NCI-H2196 treated with DMSO at 0.1 percent for 48 hours (cell line): Measurements from ENCODE around the gene SH3BP5.

Source experiments
- DNase-seq: peaks from one replicate; lab custom pipeline; 2025; ENCODE audit not compliant: unreplicated experiment; lab: John Stamatoyannopoulos, UW

Gene SH3BP5

DNA sequence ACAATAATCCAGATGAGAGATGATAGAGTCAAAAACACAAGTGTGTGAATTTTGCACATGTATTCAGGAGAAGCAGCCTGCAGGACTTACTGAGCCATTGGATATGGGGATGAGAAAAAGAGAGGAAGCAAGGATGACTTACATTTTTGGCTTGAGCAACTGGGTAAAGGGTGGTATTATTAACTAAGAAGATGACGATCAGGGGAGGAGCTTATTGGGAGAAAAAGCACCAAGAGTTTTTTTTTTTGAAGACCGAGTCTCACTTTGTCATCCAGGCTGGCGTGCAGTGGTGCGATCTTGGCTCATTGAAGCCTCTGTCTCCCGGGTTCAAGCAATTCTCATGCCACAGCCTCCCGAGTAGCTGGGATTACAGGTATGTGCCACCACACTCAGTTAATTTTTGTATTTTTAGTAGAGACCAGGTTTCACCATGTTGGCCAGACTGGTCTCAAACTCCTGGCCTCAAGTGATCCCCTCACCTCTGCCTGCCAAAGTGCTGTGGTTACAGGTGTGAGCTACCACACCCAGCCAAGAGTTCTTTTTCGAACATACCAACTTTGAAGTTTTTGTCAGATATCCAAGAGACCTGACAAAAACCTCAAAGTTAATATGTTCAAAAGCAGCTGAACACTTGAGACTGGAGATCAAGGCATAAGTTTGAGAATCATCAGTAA lies 14.8 kb upstream of the SH3BP5 start:
- no peak for DNase-seq

DNA sequence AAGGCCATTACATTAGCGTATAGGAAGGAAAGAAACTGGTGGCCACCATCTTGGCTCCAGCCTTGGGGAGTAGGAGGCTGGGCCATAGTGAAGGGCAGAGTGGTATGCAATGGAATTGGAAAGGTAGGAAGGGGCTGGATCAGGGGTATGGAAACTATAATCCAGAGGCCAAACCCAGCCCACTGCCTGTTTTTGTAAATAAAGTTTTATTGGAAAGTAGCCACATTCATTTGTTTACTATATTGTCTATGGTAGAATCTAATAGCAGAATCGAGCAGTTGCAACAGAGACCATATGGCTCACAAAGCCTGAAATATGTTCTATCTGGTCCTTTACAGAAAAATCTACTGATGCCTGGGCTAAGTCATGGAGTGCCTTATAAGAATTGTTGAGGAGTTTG lies 14.1 kb upstream of the SH3BP5 start:
- no peak for DNase-seq

DNA sequence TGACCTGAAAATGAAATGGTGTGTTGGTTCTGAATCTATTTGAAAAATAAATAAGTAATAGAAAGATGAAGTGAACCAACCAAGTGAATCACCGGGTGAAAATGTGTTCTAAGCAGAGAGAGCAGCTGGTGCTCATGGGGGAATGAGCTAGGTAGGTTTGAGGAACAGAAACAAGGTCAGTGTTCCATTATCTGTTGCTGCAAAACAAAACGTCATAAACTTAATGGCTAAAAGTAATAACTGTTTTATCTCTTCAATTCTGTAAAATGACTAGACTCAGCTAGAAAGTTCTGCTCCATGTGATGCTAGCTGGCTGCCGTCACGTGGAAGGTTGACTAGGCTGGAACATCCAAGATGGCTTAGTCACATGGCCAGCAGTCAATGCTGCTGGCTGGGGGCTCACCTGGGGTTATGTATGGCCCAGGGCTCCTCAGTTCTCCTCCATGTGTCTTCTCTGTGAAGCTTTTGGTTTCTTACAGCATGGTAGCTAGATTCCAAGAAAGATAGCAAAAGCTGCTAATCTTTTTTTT lies 13.3 kb upstream of the SH3BP5 start:
- DNase-seq: no peak

DNA sequence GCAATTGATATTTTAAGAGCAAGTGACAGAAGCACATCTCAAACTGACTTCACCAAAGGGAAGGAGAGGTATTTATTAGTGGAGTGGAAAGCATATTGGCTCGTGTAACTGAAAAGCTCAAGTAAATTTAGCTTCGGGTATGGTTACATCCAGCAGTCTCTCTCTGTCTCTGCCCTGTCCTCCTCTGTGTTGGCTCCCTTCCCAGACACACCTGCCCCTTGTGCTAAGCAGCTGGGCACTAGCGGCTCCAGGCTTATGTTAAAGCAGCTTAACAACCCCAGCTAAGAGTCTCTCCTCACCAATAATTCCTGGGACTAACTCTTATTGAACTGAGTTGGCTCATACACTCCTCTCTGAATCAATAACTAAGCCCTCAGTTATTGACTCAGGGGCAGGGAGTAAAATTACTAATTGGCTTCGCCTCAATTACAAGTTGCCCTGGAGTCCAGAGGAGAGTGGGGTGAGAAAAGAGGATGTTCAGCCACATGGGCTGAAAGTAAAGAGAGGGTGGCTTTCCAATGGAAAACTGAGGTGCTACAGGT lies 12.8 kb upstream of the SH3BP5 start:
- DNase-seq: peak; percentile 44

DNA sequence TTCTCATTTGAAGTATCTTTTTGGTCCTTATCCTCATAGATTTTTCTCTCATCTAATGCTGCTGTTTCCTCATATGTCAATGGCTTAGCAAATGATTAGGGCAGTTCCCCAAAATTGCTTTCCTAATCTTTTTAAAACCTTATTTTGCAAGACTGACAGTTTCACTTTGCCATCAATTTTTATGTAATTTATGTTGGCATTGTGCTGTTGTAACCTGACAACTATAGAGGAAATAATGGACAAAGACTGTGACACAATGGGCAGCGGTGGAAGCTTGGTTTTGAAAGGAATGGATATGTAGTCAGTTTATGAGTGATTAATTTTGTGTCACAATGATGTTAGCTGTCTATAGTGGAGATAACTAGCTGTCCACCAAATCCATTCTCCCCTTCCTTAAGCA lies 10.6 kb upstream of the SH3BP5 start:
- DNase-seq: no peak

DNA sequence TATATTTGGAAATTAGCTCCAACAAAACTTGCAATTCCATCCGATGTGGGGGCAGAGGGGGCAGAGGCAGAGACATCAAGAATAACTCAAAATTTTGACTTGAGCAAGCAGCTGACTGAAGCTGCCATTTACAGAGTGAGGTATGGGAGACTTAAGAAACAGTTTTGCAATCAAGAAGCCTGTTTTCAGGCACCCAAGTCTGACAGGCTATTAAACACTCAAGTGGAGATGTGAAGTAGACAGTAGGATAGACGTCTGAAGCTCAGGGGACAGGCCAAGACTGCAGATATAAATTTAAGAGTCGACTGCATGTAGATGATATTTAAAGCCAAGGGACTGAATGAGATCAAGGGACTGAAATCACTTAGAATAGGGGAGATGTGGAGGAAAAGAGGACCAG lies 9.9 kb upstream of the SH3BP5 start:
- DNase-seq: no peak

DNA sequence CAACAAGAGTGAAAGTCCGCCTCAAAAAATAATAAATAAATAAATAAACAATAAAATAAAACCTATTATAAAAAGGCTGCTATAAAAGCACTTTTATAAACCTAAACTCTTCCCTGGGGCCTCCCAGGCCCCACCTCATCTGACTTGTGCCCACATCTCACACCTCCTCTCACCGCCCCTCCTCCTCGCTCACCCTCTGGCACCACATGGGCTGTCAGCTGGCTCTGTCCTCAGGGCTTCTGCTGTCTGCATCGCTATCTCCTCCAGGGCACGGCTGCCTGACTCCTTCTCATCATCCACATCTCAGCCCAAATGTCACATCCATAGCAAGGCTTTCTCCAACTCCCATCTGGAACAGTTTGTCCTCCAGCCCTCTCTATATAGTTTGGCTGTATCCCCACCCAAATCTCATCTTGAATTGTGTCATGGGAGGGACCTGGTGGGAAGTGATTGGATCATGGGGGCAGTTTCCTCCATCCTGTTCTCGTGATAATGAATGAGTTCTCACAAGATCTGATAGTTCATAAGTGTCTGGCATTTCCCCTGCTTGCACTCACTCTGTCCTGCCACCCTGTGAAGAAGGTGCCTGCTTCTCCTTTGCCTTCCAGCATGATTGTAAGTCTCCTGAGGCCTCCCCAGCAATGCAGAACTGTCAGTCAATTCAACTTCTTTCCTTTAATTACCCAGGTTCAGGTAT lies 8.8 kb upstream of the SH3BP5 start:
- DNase-seq: no peak

DNA sequence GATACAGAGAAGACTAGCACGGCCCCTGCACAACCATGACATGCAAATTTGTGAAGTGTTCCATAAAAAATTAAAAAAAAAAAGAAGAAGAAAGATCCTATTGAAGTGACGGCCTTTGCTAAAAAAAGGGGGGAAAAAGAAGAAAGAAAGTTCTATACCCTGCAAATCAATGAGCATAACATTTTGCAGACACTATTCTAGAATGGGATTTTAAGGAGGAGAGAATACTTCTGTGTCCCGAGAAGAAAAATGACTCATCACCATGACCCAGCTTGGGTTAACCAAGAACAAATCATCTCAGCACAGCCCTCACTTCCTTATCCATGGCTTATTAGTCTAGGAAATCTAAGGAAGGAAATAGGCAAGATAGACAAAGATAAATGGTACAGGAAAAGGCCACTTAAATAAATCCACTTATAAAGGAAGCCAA lies 7.4 kb upstream of the SH3BP5 start:
- no peak for DNase-seq

DNA sequence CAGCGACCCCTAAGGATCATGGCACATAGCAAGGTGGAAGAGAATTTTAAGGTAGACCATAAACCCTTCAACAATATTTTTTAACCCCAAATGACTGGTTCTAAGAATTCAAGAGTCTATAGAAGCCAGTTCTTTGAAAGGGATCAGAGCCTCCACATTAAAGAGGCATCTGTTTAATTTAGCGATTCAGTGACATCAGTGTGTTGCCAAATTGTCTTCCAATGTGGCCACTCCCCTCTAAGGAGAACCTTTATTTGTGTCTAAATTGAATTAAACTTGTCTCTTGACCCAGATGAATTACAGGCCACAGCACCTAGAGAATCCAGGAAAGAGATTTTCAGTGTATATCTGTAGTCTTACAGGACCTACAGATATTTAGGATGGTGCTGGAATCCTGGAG lies 6.6 kb upstream of the SH3BP5 start:
- no peak for DNase-seq

DNA sequence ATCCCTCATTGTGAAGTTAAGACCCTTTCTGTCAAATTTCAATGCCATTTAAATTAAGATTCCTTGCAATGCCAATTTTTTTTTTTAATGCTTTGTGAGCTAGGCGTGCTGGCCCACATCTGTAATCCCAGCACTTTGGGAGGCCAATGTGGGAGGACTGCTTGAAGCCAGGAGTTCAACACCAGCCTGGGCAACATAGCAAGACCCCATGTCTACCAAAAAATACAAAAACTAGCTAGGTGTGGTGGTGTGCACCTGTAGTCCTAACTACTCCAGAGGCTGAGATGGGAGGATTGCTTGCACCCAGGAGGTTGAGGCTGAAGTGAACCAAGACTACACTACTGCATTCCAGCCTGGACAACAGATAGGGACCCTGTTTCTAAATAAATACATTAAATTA lies 5.6 kb upstream of the SH3BP5 start:
- DNase-seq: no peak

DNA sequence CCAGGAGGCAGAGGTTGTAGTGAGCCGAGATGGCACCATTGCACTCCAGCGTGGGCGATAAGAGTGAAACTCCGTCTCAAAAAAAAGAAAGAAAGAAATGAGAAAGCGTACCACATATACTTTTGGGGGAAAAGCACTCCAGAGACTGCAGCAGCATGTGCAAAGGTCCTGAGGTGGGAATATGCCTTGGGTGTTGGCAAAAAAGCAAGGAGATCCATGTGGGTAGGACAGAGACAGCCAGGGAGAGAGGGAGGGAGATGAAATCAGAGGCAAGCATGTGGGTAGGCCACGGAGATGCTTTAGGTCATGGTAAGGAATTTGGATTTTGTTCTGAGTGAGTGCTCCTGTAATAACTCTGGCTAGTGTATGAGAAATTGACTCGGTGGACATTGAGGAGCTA lies 3.7 kb upstream of the SH3BP5 start:
- no peak for DNase-seq

DNA sequence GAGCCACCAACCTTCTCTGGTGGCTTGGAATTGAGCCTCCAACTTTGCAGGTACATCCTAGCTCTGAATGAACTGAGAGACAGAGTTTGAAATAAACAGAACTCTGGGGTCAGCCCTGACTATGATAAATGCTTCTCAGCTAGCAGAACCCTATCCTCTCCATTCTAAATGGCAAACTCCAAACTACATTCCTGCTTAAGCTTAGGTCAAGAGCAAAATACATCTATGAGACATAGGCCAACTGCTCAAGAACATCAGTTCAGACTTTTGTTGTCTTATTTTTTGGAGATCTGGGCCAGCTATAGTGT lies 1.5 kb upstream of the SH3BP5 start:
- DNase-seq: no peak

DNA sequence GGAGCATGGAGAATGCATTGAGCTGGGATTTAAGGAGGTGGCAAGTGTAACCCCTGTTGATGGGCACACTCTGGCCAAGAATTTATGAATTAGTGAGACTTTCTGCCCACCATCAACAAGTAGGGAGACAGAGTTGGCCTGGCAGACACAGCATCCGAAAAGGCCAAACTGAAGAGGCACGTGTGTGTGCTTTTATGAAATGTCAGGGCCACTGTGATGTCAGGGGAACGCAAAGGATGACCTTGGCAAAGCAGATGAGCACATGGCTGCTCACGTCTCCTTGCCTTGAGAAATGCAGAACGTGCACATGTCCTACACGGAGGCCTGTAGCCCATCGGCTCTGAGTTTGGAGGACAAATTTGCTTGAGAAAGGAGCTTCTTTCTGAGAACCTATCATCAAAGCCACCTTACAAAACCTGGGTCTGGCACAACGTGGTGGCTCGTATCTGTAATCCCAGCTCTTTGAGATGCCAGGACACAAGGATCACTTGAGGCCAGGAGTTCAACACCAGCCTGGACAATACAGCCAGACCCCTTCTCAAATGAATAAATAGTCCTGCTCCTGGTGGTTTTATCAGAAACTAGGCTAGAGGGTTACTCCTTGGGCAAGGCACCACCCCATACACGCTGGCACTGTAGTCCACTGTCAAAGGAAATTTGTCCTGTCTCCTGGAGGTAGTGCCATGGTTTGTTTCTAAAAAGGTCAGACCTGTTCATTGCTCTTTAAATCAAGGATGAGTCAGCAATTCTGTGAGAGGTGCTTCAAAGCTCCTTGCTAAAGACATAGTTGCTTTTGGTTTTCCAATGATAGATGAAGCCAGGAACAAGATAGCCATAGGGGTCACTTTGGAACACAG lies 941 bp upstream of the SH3BP5 start:
- DNase-seq: no peak

DNA sequence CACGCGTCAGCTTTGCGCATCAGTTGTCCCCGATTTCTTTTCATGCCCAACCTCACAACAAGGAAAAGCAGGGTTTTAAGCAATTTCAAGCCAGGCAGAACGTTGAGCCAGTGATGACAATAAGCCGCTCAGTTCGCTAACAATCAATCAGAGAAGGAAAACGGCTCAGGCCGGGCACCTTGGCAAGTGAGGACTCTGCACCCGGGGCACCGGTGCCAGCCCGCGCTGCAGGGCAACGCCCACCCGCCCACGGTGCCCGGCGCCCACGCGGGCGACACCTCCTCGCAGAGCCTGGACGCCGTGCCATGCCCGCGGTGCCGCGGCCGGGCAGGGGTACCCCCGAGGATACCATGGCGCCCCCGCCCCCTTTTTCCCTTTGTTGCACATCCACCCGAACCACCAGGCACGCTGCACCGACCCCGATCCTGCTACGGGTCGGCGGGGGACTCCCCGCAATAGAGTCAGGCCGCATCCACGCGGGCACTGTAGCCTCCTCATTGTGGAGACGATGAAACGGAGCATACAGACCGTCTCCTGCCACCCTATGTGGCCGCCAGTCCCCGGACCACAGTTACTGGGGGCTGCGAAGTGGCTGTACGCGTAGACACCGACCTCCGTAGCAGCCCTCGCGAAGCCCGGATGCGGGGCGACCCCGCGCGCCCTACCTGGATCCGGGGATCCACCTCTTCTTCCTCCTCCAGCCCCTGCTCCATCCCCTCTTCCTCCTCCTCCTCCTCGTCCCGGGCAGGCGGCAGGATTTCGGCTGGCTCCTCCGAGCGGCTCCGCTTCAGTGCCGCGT lies 581 bp downstream of the SH3BP5 start:
- DNase-seq: no peak

DNA sequence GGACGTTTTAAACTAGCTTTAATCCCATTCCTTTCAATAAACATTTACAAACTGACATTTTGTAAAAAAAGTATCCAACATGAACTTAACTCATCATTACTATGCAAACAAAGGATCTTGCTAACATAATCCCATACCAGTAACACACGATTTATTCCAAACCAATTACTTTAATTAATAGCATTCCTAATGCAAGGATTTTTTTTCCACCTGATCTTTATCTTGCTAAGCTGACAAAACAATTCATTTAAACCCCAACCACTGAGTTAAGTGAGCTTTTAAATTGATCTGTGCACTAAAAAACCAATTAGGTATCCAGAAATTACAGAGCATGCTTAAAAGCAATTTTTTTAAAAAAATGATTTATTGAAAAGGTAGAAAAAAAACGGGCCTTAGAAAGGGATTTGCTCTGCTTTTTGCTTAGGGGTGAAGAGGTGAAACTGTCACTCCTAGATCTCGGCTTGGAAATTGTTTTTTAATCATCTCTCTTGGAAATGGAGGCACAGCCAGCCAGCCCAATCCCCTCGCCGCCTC lies 1.2 kb downstream of the SH3BP5 start:
- DNase-seq: no peak

DNA sequence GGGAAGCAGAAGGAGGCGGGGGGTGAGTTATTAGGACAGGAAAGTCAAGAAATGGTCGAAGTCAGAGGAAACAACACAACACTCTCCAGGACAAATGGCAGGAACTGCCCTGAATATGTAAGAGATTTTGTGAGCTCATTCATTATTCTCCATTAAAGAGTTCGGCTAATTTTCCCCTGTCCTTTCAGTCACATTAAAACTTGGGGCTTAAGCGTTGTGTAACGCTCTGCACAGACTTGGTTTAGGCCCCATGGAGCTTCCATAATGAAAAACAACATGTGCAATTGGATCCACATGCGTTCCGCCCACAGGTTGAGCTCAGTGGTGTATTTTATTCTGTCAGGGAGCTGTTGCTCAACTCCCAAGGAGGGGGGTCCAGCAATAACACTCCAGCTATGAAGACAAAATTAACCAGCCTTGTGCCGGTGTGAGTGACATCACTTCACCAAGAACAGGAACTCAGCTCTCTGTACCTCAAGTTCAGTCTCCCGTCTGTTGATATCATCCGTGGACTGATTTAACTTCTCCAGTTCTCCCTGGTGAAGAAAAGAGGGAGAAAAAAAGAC lies 2.3 kb downstream of the SH3BP5 start:
- DNase-seq: no peak

DNA sequence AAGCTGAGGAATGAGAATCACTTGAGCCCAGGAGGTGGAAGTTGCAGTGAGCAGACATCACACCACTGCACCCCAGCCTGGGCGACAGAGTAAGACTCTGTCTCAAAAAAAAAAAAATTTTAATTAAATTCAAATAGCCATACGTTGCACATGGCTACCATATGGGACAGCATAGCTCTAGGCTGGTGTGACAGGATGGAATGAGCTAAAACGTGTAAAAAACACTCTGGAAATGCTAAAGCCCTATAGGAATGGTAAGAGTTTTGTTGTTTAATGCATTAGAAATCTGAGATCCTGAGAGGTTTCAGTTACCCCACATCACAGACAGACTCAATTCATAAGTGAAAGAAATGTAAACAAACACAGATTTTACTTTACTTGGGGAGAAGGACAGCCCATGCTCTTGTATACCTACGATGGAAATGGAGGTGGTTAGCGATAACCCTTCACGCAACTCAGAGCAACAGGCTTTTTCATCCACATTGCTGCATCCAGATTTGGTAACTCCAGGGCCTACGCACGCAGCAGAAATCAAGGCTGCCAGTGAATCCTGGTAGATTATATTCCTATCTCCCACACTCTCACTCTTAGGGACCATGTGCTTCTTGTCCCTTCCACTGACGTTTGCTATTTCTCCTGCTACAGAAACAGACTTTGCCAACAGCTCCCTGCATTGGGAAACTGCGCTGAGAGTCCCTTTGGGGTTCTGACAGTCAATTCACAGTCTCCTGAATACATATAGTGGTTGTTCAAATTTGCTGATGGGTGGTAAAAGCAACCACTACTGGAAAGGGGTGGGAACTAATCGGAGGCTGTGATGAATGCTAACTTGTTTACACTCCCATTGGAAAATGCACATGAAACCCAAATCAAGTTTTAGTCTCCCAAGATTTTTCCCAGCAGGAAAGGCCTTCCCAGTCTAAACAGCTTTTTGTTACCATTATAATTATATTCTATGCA lies 3.1 kb downstream of the SH3BP5 start:
- DNase-seq: no peak

DNA sequence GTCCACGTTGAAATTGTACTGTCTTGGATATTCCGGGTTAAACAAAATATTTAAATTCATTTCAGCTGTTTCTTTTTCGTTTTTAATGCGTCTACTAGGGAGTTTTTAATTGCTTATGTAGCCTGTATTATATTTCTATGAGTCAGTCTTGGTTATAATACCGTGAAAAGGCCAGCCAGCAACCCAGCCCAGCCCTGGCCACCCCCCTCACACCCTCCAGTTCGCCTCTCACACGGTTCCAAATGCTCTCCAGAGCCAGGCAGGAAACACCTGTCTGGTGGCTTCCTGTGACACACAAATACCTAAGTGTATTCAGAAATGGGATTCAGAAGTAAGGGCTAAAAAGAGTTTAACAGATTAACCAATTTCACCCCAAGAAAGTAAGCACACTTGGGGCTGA lies 4.4 kb downstream of the SH3BP5 start:
- peak; percentile 60 for DNase-seq

DNA sequence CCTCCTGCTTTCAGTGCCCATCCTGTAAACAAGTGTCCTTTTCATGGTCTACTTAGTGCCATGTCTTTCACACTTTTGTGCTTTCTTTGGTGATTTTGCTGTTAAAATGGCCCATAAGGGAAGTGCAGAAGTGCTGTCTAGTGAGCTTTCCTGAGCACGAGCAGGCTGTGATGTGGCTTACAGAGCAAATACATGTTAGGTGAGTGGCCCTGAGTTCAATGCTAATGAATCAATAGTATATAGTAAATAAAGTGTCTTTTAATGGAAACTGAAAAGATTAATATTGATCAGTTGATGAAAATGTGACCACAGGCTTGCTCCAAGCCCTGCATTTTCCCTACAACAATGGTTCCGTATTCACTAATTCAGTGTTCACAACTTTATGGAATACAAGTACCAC lies 5.7 kb downstream of the SH3BP5 start:
- DNase-seq: no peak
